ENCODE data around the gene RPRD1B. TPM values are rescaled to one million over a fixed set of nuclear protein-coding genes. Genes with fewer than 3 reads are reported as not detected.
A peak's percentile ranks its signal among the peaks of the same experiment; 100 is the strongest.

RPRD1B gene
- total RNA-seq, 3 donors from 2014 or later = 21.4 to 33.8 (median 31.3) TPM

- no peak overlapping the region for H3K4me3 ChIP-seq
- no peaks in the 10 kb centered on the region for H3K27me3 ChIP-seq
- no peak for TF ChIP-seq POLR2A (IDR thresholded peaks at IDR 0.05)
- no peak for TF ChIP-seq POLR2AphosphoS5 (IDR thresholded peaks at IDR 0.05)
- no peak for TF ChIP-seq CTCF (IDR thresholded peaks at IDR 0.05)
- H3K9me3 ChIP-seq = no peaks in the 10 kb centered on the region
- peaks cover 0 to 8% of the 10 kb centered on the region in 2 donors for H3K4me1 ChIP-seq
- intact Hi-C loops (cut with DNase I; ENCODE audit: low total_unique reads) = no loop called here
- DNase-seq (ENCODE audit: low spot score in 2 of 2) = no peak
- H3K27ac ChIP-seq = peak overlapping the region in 1 of 2 donors; percentile 19
- peaks cover 7% of the 10 kb centered on the region for H3K36me3 ChIP-seq
These were observed 42.2 kb upstream of the RPRD1B start for GRCh38 chr20:37991157-37991866.

DNA sequence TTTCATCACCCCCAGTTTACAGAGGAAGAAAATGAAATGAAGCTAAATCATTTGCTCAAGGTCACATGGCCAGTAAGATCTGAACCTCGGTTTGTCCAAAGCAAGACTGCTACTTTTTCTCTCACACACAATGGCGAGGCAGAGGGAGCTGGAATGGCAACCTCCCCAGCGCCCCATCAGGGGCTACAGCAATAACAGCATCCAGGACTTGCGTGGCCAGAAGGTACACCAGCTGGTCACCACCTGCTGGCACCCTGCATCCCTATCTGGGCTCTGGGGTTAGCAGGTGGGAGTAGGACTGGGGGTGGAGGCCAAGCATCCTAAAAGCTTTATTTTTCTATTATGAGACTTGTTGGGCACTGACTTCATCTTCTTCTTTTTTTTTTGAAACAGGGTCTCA, 41.6 kb upstream of the RPRD1B start:
- intact Hi-C loops (cut with DNase I; ENCODE audit: low total_unique reads) = no loop called here
- Histone ChIP-seq H3K4me1 (peaks cover 0 to 5% of the 10 kb centered on the region in 2 donors), H3K27me3 (no peaks in the 10 kb centered on the region), H3K27ac (no peak overlapping the region), H3K4me3 (no peak overlapping the region), H3K36me3 (peaks cover 7% of the 10 kb centered on the region), H3K9me3 (no peaks in the 10 kb centered on the region)
- DNase-seq (ENCODE audit: low spot score in 2 of 2) = no peak
- TF ChIP-seq CTCF (IDR thresholded peaks at IDR 0.05) = no peak
- TF ChIP-seq POLR2AphosphoS5 (IDR thresholded peaks at IDR 0.05) = no peak
- TF ChIP-seq POLR2A (IDR thresholded peaks at IDR 0.05) = no peak

DNA sequence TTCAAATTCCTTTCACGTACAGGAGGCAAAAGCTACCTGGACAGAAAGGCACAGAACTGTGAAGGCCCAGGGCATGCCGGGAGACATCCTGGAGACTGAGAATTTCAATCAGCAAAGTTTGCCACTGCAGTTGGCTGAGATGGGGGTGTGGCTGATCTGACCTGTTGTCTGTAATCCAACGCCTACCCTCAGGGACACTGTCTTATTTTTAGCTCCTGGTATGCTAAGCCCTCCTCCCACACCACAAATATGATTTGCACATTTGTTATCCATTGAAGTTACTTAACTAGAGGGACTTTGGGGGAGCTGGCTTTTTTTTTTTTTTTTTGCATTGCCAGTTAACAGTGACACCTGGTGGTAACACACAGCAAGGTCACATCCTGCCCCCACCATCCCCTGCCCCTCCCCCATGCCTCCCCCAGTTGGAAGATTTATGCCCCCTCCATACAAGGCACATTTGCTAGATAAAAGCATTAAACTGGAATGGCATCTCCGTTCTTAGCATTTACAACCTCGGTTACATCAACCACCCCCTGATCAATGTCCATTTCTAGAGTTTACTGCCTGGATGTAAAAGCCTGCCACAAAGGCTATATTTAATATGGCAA, 40.6 kb upstream of the RPRD1B start:
- no peaks in the 10 kb centered on the region for H3K9me3 ChIP-seq
- peaks cover 7% of the 10 kb centered on the region for H3K36me3 ChIP-seq
- no peak overlapping the region for H3K4me3 ChIP-seq
- H3K27ac ChIP-seq = peak overlapping the region in 1 of 2 donors; percentile 15
- intact Hi-C loops (cut with DNase I; ENCODE audit: low total_unique reads) = no loop called here
- TF ChIP-seq POLR2AphosphoS5 (IDR thresholded peaks at IDR 0.05) (no peak), POLR2A (IDR thresholded peaks at IDR 0.05) (no peak), CTCF (IDR thresholded peaks at IDR 0.05) (peak in 1 of 3 donors; percentile 9)
- no peaks in the 10 kb centered on the region for H3K27me3 ChIP-seq
- peak in 1 of 2 donors; percentile 36 for DNase-seq (ENCODE audit: low spot score in 2 of 2)
- no peaks in the 10 kb centered on the region for H3K4me1 ChIP-seq

GRCh38 chr20:37994512-37994911, 39.0 kb upstream of the RPRD1B start:
- TF ChIP-seq POLR2A (IDR thresholded peaks at IDR 0.05) (no peak), POLR2AphosphoS5 (IDR thresholded peaks at IDR 0.05) (no peak), CTCF (IDR thresholded peaks at IDR 0.05) (no peak)
- no peak for DNase-seq (ENCODE audit: low spot score in 2 of 2)
- no peaks in the 10 kb centered on the region for H3K9me3 ChIP-seq
- H3K4me1 ChIP-seq = no peaks in the 10 kb centered on the region
- H3K27ac ChIP-seq = no peak overlapping the region
- no peak overlapping the region for H3K4me3 ChIP-seq
- peaks cover 7% of the 10 kb centered on the region for H3K36me3 ChIP-seq
- intact Hi-C loops (cut with DNase I; ENCODE audit: low total_unique reads) = no loop called here
- no peaks in the 10 kb centered on the region for H3K27me3 ChIP-seq

- no peak for TF ChIP-seq CTCF (IDR thresholded peaks at IDR 0.05)
- no peak for TF ChIP-seq POLR2A (IDR thresholded peaks at IDR 0.05)
- TF ChIP-seq POLR2AphosphoS5 (IDR thresholded peaks at IDR 0.05) = no peak
- intact Hi-C loops (cut with DNase I; ENCODE audit: low total_unique reads) = no loop called here
- H3K4me3 ChIP-seq = no peak overlapping the region
- peaks cover 7% of the 10 kb centered on the region for H3K36me3 ChIP-seq
- no peaks in the 10 kb centered on the region for H3K9me3 ChIP-seq
- no peak for DNase-seq (ENCODE audit: low spot score in 2 of 2)
- H3K4me1 ChIP-seq = no peaks in the 10 kb centered on the region
- no peak overlapping the region for H3K27ac ChIP-seq
- H3K27me3 ChIP-seq = no peaks in the 10 kb centered on the region
These were observed 37.5 kb upstream of the RPRD1B start for GRCh38 chr20:37995856-37996605.
